Nucleus accumbens (tissue), 56 donors: ENCODE measurements around the gene PTPRN2.
"Not testable (repeated sequence)": the region's sequence is repeated elsewhere in the genome, so short reads cannot be mapped to it uniquely, and the experiment has no call there.

ENCODE experiments used
- DNase-seq, 56 donors: peaks; one replicate each; lab custom pipeline; 2025; lab: John Stamatoyannopoulos, UW

The PTPRN2 gene

GRCh38 chr7:158430308-158431034, 157.2 kb downstream of the PTPRN2 start:
- DNase-seq: no peak

GRCh38 chr7:158428837-158429753, 158.5 kb downstream of the PTPRN2 start:
- DNase-seq: no peak

- no peak for DNase-seq
Observed at GRCh38 chr7:158428131-158428836, 159.3 kb downstream of the PTPRN2 start.

- DNase-seq: not testable (repeated sequence)
Observed at GRCh38 chr7:158425676-158426075, 161.9 kb downstream of the PTPRN2 start.

GRCh38 chr7:158424531-158424930, 163.1 kb downstream of the PTPRN2 start:
- no peak for DNase-seq

GRCh38 chr7:158424011-158424410, 163.6 kb downstream of the PTPRN2 start:
- no peak for DNase-seq

GRCh38 chr7:158422887-158423560, 164.6 kb downstream of the PTPRN2 start:
- DNase-seq: no peak

GRCh38 chr7:158422196-158422886, 165.3 kb downstream of the PTPRN2 start:
- DNase-seq: no peak

GRCh38 chr7:158421361-158421760, 166.3 kb downstream of the PTPRN2 start:
- no peak for DNase-seq

- DNase-seq: no peak
Observed at GRCh38 chr7:158420591-158421340, 166.9 kb downstream of the PTPRN2 start.

- peak in 4 of 56 donors; percentile 21 to 31 (median 26) for DNase-seq
Observed at GRCh38 chr7:158419238-158419785, 168.3 kb downstream of the PTPRN2 start.

GRCh38 chr7:158418395-158418794, 169.2 kb downstream of the PTPRN2 start:
- DNase-seq: not testable (repeated sequence)

- no peak for DNase-seq
Observed at GRCh38 chr7:158416283-158416933, 171.2 kb downstream of the PTPRN2 start.

- no peak for DNase-seq
Observed at GRCh38 chr7:158415316-158415715, 172.3 kb downstream of the PTPRN2 start.

GRCh38 chr7:158414486-158414961, 173.1 kb downstream of the PTPRN2 start:
- DNase-seq: peak in 55 of 56 donors; percentile 17 to 96 (median 86)

GRCh38 chr7:158414002-158414401, 173.6 kb downstream of the PTPRN2 start:
- peak in 2 of 56 donors; percentile 60 to 70 for DNase-seq

GRCh38 chr7:158411232-158411950, 176.2 kb downstream of the PTPRN2 start:
- no peak for DNase-seq
